ENCODE data around the gene TMEM273. TPM values are rescaled to one million over a fixed set of nuclear protein-coding genes. Genes with fewer than 3 reads are reported as not detected.

Gene TMEM273
- total RNA-seq, 1 donor from 2014 or later: not detected

DNA sequence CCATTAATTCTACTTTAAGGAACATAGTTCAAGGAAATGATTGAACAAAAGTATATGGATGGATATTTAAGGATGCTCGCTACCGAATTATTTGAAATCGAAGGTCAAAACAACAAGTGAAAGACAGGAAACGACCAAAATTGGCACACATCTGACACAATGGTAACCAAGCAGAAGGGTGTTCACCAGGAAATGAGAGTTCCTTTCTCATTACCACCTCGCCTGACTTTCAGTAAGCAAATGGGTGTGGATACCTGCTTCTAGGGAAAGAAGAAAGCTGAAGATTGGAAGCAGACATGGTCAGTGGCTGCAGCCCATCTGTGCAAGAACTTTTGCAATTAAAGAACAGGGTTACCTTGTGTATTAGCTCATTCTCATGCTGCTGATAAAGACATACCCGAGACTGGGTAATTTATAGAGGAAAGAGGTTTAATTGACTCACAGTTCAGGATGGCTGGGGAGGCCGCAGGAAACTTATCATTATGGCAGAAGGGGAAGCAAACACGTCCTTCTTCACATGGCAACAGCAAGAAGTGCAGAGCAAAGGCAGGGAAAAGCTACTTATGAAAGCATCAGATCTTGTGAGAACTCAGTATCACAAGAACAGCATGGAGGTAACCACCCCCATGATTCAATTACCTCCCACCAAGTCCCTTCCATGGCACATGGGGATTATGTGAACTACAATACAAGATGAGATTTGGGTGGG is 6.2 kb upstream of the TMEM273 start:
- Mint-ChIP-seq H3K27ac (no peak overlapping the region), H3K4me3 (no peak overlapping the region)

DNA sequence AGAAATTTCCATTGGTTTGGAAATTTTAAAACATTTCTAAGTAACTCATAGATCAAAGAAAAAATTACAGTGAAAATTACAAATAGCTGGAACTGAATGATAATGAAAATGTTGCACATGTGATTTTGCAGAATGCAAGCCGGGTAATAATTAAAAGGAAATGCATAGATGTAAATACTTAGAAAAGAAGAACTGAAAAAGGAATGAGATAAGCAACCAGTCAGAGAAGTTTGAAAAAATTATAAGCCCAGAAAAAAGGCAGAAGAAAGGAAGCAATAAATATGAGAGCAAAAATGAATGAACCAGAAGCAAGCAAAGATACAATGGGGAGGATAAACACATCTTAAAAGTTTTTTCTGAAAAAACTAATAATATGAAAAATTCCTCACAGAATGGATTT is 3.2 kb upstream of the TMEM273 start:
- H3K27me3 Mint-ChIP-seq (ENCODE audit: low read depth): peaks cover 45% of the 10 kb centered on the region
- no peaks in the 10 kb centered on the region for H3K9me3 Mint-ChIP-seq
- H3K4me3 Mint-ChIP-seq: no peak overlapping the region
- no peaks in the 10 kb centered on the region for H3K4me1 Mint-ChIP-seq
- TF ChIP-seq, protein P1, sequence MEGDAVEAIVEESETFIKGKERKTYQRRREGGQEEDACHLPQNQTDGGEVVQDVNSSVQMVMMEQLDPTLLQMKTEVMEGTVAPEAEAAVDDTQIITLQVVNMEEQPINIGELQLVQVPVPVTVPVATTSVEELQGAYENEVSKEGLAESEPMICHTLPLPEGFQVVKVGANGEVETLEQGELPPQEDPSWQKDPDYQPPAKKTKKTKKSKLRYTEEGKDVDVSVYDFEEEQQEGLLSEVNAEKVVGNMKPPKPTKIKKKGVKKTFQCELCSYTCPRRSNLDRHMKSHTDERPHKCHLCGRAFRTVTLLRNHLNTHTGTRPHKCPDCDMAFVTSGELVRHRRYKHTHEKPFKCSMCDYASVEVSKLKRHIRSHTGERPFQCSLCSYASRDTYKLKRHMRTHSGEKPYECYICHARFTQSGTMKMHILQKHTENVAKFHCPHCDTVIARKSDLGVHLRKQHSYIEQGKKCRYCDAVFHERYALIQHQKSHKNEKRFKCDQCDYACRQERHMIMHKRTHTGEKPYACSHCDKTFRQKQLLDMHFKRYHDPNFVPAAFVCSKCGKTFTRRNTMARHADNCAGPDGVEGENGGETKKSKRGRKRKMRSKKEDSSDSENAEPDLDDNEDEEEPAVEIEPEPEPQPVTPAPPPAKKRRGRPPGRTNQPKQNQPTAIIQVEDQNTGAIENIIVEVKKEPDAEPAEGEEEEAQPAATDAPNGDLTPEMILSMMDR (IDR thresholded peaks at IDR 0.05; ENCODE audit: unreplicated experiment): no peak
- no peaks in the 10 kb centered on the region for H3K36me3 Mint-ChIP-seq
- no peak overlapping the region for H3K27ac Mint-ChIP-seq
- DNase-seq (ENCODE audit: low spot score in 2 of 2, unreplicated experiment in 2 of 2): no peak

More for the DNA sequence above, 6.2 kb upstream of the TMEM273 start:
- H3K9me3 Mint-ChIP-seq: no peaks in the 10 kb centered on the region
- peaks cover 47% of the 10 kb centered on the region for H3K27me3 Mint-ChIP-seq (ENCODE audit: low read depth)
- H3K4me1 Mint-ChIP-seq: no peaks in the 10 kb centered on the region
- no peak for DNase-seq (ENCODE audit: low spot score in 2 of 2, unreplicated experiment in 2 of 2)
- TF ChIP-seq, protein P1 (IDR thresholded peaks at IDR 0.05; ENCODE audit: unreplicated experiment): no peak
- H3K36me3 Mint-ChIP-seq: no peaks in the 10 kb centered on the region

DNA sequence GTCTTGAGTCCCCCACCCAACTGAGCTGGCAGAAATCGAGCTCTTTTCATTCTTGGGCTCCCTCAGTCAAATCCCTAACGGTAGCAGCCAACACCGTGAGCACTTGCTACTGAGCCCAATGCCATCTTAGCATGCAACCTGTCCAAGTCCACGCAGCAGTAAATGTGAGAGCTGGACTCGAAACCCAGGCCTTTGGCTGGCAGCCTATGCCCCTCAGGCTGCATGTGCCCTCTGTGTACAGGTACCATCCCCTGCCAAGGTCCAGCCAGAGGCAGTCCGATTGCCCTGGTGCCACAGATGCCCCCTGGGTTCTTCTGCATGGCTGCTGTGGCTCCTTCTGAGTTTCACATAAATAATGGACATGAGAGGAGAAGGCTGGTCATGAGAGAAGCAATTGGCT is 1.2 kb upstream of the TMEM273 start:
- no peak for DNase-seq (ENCODE audit: low spot score in 2 of 2, unreplicated experiment in 2 of 2)
- TF ChIP-seq, protein P1 (IDR thresholded peaks at IDR 0.05; ENCODE audit: unreplicated experiment): no peak
- H3K4me1 Mint-ChIP-seq: no peaks in the 10 kb centered on the region
- no peak overlapping the region for H3K27ac Mint-ChIP-seq
- no peaks in the 10 kb centered on the region for H3K36me3 Mint-ChIP-seq
- no peak overlapping the region for H3K4me3 Mint-ChIP-seq
- peaks cover 46% of the 10 kb centered on the region for H3K27me3 Mint-ChIP-seq (ENCODE audit: low read depth)
- H3K9me3 Mint-ChIP-seq: no peaks in the 10 kb centered on the region

DNA sequence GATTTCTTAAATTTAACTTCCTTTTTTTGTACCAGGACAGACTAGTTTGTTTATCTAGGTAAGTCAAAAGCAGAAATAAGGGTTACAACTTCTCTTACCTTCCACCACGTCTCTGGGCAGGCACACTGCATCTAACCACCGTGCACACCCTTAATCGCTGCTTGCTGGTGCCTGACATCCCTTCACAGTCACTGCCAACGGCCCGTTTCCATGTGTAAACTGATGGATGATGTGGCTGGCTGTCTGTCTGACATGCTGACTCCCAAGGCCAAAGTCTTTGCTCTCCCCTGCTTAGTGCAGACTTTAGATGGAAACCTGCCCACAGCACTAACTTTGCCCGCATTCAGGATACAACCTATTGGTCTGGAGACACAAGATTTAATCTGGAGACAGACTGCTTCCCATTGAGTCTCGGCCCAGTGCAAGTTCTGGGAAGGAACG is 1.1 kb downstream of the TMEM273 start:
- Mint-ChIP-seq H3K9me3 (no peaks in the 10 kb centered on the region), H3K36me3 (no peaks in the 10 kb centered on the region), H3K4me3 (no peak overlapping the region), H3K27ac (no peak overlapping the region), H3K27me3 (ENCODE audit: low read depth) (peaks cover 40% of the 10 kb centered on the region), H3K4me1 (no peaks in the 10 kb centered on the region)
- DNase-seq (ENCODE audit: low spot score in 2 of 2, unreplicated experiment in 2 of 2): no peak
- TF ChIP-seq, protein P1 (IDR thresholded peaks at IDR 0.05; ENCODE audit: unreplicated experiment): no peak

DNA sequence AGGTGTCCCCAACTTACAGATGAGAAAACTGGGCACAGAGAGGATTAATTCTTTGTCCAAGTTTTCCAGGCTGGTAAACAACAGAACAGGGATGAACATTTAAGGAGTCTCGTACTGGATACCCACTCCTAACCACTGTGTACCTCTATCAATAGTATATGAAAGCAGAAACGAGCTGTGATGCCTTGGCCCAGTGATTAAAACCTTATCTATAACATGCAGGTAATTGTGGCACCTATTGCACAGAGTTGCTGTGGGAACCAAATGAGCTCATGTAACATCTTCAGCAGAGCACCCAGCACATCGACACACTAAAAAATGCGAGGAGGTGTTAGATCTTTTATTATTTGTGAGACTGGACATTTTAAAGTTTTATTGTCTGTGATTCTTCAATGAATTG is 1.6 kb downstream of the TMEM273 start:
- Mint-ChIP-seq H3K9me3 (no peaks in the 10 kb centered on the region), H3K4me3 (no peak overlapping the region), H3K27me3 (ENCODE audit: low read depth) (peaks cover 44% of the 10 kb centered on the region), H3K36me3 (no peaks in the 10 kb centered on the region), H3K4me1 (no peaks in the 10 kb centered on the region), H3K27ac (no peak overlapping the region)
- TF ChIP-seq, protein P1 (IDR thresholded peaks at IDR 0.05; ENCODE audit: unreplicated experiment): no peak
- DNase-seq (ENCODE audit: low spot score in 2 of 2, unreplicated experiment in 2 of 2): no peak

Data from mesothelial cell of epicardium (in vitro differentiated cells).